ENCODE measurements around the gene FRMD8.

The FRMD8 gene

DNA sequence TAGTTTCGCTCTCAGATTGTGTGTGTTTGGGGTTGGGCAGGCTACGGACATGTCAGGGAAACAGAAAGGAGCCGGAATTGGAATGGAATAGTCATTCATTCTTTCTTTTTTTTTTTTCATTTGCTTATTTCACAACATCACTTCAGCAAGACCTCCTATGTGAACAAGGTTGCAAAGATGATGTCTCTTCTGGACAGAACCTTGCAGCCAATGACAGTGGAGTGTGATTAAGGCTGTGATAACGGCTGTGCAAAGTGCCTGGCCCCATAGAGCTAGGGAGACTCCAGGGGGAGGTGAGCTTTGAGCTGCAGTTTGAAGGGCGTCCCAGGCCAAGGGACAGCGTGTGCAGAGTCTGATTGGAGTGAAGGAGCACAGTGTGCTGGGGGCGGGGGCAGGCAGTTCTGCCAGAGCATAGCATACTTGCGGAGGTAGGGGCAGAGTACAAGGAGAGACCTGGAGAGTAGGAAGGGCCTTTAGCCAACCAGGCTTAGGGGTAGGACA lies 28.5 kb upstream of the FRMD8 start:
- no peak for TF ChIP-seq ZNF274 (IDR thresholded peaks at IDR 0.05; ENCODE audit: low read depth, low read length)
- H3K4me3 ChIP-seq (ENCODE audit: low read length): no peak overlapping the region

GRCh38 chr11:65362320-65362931 lies 24.0 kb upstream of the FRMD8 start:
- no peak overlapping the region; the same call in 1 of the 2 replicates for H3K4me3 ChIP-seq (ENCODE audit: low read length)
- no peak for TF ChIP-seq ZNF274 (IDR thresholded peaks at IDR 0.05; ENCODE audit: low read depth, low read length)

GRCh38 chr11:65362966-65363365 lies 23.5 kb upstream of the FRMD8 start:
- H3K4me3 ChIP-seq (ENCODE audit: low read length): no peak overlapping the region; the same call in 1 of the 2 replicates
- no peak for TF ChIP-seq ZNF274 (IDR thresholded peaks at IDR 0.05; ENCODE audit: low read depth, low read length)

DNA sequence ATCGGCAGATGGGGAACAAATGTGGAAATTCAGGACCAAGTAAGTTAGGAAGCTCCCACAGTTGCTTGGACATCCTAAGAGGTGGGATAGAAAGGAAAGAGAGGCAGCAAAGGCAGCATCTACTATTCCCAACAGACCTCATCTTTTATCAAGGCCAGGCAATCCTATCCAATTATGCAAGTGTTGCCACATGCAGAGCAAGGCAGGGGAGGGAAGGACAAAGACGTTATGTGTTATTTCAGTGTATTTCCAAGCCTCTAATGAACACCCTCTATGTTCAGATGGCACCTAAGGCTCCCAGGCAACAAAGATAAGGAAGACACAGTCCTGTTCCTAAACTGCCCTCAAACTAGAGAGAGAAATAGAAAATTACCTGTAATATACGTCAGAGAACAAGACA lies 22.7 kb upstream of the FRMD8 start:
- TF ChIP-seq ZNF274 (IDR thresholded peaks at IDR 0.05; ENCODE audit: low read depth, low read length): no peak

DNA sequence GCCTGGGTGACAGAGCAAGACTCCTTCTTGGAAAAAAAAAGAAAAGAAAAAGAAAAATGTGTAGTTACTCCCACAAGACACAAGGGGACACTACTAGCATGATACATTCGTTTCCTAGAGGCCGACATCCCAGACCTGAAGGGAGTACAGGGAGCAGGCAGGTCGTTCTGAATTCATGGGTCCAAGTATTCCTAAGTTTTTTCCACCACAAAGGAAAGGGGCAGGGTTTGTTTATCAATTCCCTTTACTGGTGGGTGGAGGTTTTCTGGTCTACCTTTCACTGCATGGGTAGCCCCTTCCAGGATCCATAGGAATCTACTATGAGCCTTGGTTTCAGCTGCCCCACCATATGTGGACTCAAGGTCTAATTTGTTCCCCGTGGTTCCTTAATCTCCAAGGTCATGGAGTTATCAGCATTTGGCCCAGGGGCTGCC lies 20.1 kb upstream of the FRMD8 start:
- no peak overlapping the region for H3K4me3 ChIP-seq (ENCODE audit: low read length)
- TF ChIP-seq ZNF274 (IDR thresholded peaks at IDR 0.05; ENCODE audit: low read depth, low read length): no peak

More for the DNA sequence above, 22.7 kb upstream of the FRMD8 start:
- no peak overlapping the region for H3K4me3 ChIP-seq (ENCODE audit: low read length)

DNA sequence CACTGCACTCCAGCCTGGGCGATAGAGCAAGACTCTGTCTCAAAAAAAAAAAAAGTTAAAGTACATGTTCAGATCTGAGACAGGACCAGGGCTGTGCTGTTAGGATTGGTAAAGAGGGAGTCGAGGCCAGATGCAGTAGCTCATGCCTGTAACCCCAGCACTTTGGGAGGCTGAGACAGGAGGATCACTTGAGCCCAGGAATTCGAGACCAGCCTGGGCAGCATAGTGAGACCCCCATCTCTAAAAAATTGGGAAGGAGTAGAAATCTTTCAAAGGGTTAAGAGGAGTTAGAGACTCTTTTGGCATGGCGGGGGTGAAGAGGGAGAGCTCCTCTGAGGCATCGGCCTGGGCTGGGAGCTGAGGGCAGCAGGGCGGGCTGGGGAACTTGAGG lies 15.8 kb upstream of the FRMD8 start:
- H3K4me3 ChIP-seq (ENCODE audit: low read length): no peak overlapping the region
- TF ChIP-seq ZNF274 (IDR thresholded peaks at IDR 0.05; ENCODE audit: low read depth, low read length): no peak

GRCh38 chr11:65373839-65374580 lies 12.4 kb upstream of the FRMD8 start:
- no peak for TF ChIP-seq ZNF274 (IDR thresholded peaks at IDR 0.05; ENCODE audit: low read depth, low read length)
- H3K4me3 ChIP-seq (ENCODE audit: low read length): no peak overlapping the region

DNA sequence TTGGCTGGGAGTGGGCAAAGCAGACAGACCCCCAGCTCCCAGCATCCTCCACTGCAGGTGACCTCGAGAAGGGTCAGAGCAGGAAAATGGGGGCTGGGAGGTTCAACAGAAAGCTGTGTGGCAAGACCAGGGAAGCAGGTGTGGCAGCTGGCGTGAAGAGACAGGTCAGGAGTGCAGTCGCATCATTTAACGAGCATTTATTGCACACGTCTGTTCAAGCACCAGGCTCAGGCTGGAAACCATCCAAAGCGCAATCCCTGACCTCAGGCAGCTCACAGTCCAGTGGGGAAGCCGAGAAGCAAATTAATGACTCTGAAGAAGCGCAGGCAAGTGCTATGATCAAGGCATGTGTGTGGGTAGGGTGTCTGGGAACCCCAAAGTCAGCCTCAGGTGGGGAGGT lies 11.4 kb upstream of the FRMD8 start:
- no peak overlapping the region for H3K4me3 ChIP-seq (ENCODE audit: low read length)
- TF ChIP-seq ZNF274 (IDR thresholded peaks at IDR 0.05; ENCODE audit: low read depth, low read length): no peak

DNA sequence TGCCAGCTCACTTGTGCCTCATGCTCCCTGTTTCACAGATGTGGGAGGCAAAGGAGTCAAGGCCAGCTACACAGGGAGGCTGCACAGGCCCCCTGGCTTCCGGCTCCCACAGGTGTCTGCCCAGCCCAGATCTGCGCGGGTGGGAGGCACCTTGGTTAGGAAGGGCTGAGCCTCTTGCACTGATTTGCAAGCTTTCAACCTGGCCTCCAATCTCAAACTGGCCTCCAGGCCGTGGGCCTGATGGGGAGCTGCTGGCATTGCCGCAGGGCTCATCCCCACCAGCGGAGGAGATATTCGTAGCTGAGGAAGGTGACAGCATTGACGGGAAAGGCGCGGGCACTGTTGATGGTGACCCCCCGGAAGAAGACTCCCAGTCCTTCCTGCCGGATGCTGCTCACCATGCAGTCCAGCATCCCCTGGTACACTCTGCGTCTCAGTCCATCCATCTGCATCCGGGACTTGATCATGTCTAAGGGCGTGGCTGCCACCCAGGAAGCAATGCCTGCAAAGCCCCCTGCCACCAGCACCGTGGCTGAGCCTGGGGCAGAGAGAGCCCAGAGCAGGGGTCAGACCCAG lies 10.2 kb upstream of the FRMD8 start:
- H3K4me3 ChIP-seq (ENCODE audit: low read length): no peak overlapping the region

GRCh38 chr11:65377036-65377435 lies 9.4 kb upstream of the FRMD8 start:
- no peak overlapping the region for H3K4me3 ChIP-seq (ENCODE audit: low read length)
- TF ChIP-seq ZNF274 (IDR thresholded peaks at IDR 0.05; ENCODE audit: low read depth, low read length): no peak

More for the DNA sequence above, 10.2 kb upstream of the FRMD8 start:
- no peak for TF ChIP-seq ZNF274 (IDR thresholded peaks at IDR 0.05; ENCODE audit: low read depth, low read length)

DNA sequence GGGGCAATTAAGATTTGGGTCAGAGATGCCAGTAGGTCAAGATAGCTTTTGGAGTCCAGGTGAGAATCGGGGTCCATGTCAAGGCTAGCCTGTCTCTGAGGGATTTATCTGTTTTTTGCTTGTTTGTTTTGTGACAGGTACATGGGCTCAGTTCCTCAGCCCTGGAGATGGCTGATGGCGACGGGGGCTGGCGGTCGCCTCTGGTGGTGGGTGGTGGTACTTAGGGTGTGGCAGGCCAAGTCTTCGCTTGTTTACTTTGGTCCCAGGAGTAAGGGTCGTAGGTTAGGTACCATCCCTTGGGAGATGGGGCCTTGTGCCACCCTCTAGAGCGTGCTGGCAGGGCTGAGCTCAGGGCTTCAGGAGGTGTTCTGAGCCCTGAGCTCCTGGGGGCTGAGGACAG lies 8.7 kb upstream of the FRMD8 start:
- no peak for TF ChIP-seq ZNF274 (IDR thresholded peaks at IDR 0.05; ENCODE audit: low read depth, low read length)
- H3K4me3 ChIP-seq (ENCODE audit: low read length): no peak overlapping the region

DNA sequence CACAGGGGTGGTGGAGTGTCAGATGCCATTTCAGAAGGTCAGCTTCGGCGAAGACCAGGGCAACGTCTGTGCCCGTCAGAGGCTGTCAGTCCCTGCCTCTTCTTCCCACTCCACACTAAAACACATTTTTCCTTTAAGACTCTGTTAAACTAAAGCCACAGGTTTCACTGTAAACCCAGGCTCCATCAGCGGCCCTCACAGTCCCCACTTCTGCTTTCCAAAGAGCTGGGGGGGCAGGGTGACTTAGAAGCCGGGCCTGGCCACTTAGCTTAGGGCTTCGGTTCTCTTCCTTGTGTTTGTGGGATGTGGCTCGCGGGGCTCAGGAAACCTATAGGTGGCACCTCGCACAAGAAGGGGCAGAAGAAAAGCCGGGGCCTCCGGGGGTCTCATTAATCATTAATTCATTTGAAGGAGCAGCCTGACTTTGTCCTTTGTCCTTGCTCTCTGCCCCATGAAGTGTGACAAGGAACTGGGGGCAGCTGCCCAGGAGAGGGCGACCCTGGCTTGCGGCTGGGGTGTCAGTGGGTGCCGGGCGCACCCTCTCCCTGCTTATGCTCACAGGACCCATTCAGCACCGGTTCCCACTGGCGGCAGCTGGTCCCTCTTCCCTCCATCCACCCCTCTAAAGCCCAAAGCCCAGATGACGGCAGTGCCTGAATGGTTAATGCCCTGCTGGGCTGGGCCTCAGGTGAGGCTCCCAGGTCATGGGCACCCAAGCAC lies 8.1 kb upstream of the FRMD8 start:
- no peak for TF ChIP-seq ZNF274 (IDR thresholded peaks at IDR 0.05; ENCODE audit: low read depth, low read length)
- H3K4me3 ChIP-seq (ENCODE audit: low read length): no peak overlapping the region

DNA sequence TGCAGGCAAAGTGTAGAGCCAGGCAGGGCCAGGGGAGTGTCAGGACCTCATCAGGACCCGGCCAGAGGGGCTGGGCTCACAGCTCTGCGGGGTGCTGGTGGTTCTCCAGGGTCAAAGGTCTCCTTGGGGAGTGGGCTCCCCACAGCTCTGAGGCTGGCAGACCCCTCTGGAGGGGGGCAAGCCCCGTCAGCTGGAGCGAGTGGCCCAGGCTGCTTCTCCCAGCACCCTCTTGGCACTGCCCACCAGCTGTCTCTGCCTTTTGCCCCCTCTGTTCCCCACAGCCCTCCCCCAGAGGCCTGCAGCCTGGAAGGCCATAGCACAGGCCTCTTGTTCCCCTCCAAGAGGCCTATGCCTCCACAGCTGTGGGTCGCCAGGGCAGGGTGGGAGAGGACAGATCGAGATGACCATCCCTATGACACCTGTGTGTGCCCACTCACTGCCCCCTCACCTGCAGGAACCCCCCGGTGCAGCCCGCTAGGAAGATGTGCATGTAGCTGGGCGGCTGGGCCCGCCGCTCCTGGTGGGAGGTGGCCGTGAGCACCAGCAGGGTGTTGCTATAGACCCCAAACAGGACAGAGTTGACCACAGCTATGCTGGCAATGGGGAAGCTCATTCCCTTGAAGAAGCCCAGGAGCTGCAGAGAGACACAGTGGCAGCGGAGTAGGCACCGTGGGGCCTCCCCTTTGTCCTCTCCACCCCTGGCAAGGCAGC lies 7.4 kb upstream of the FRMD8 start:
- TF ChIP-seq ZNF274 (IDR thresholded peaks at IDR 0.05; ENCODE audit: low read depth, low read length): no peak
- H3K4me3 ChIP-seq (ENCODE audit: low read length): no peak overlapping the region

Measured in GM08714 (cell line).